ENCODE results near the gene CCDC85C. TPM values are rescaled to one million over a fixed set of nuclear protein-coding genes. Genes with fewer than 3 reads are reported as not detected.

CCDC85C gene
- total and polyA plus RNA-seq, 2 of the 8 experiments (the other 6 are each of a cell fraction or from before 2014, with no cell fraction given) = 16.8 to 35.8 TPM

- no peak for TF ChIP-seq RBBP5 (IDR thresholded peaks at IDR 0.05; ENCODE audit: borderline replicate concordance, low read depth, low read length)
- TF ChIP-seq TBP (IDR thresholded peaks at IDR 0.05; ENCODE audit: low read depth, low read length) = no peak
Measured at GRCh38 chr14:99560922-99561683, 42.9 kb downstream of the CCDC85C start (continued).

Data from H1 (cell line).